Glutamatergic neuron (in vitro differentiated cells): Measurements from ENCODE around the gene JAZF1. TPM values are rescaled to one million over a fixed set of nuclear protein-coding genes. Genes with fewer than 3 reads are reported as not detected.

Experiments
- DNase-seq: peaks from one replicate; pipeline ENCODE4 v3.0.0; 2022
- H3K27ac Mint-ChIP-seq: one replicate; pipeline ENCODE4 v1.8.0; 2020; ENCODE audit warnings: mild to moderate bottlenecking, mixed read lengths, inconsistent platforms; ENCODE audit not compliant: unreplicated experiment
- H3K27me3 Mint-ChIP-seq: one replicate; pipeline ENCODE4 v1.8.0; 2020; ENCODE audit warnings: mild to moderate bottlenecking, moderate library complexity, mixed read lengths, inconsistent platforms; ENCODE audit not compliant: unreplicated experiment
- H3K36me3 Mint-ChIP-seq: one replicate; pipeline ENCODE4 v1.8.0; 2020; ENCODE audit warnings: mild to moderate bottlenecking, mixed read lengths, inconsistent platforms; ENCODE audit not compliant: unreplicated experiment
- H3K4me1 Mint-ChIP-seq: one replicate; pipeline ENCODE4 v1.8.0; 2020; ENCODE audit warnings: mild to moderate bottlenecking, low read depth, mixed read lengths, inconsistent platforms; ENCODE audit not compliant: unreplicated experiment
- H3K4me3 Mint-ChIP-seq: one replicate; pipeline ENCODE4 v1.8.0; 2020; ENCODE audit warnings: mild to moderate bottlenecking, mixed read lengths, inconsistent platforms; ENCODE audit not compliant: unreplicated experiment
- H3K9me3 Mint-ChIP-seq: one replicate; pipeline ENCODE4 v1.8.0; 2020; ENCODE audit warnings: mild to moderate bottlenecking, moderate library complexity, mixed read lengths, inconsistent platforms; ENCODE audit not compliant: unreplicated experiment
- total RNA-seq: library from RNA; stranded (reverse); fragmentation: NEBNext Ultra II Directional; extraction: Animal tissue kit (Norgen Biotek cat#: 25700); gene quantifications from one replicate; pipeline ENCODE4 v1.2.1, GENCODE V29; 2021; ENCODE audit not compliant: unreplicated experiment
- TF ChIP-seq, protein P1 (sequence below): fragments of 200-600 bp; sonication (generic); IDR thresholded peaks from one replicate; pipeline ENCODE4 v1.5.0; 2021; ENCODE audit not compliant: partially characterized antibody, unreplicated experiment

JAZF1 gene
- total RNA-seq, 1 donor from 2014 or later = 14.1 TPM

DNA sequence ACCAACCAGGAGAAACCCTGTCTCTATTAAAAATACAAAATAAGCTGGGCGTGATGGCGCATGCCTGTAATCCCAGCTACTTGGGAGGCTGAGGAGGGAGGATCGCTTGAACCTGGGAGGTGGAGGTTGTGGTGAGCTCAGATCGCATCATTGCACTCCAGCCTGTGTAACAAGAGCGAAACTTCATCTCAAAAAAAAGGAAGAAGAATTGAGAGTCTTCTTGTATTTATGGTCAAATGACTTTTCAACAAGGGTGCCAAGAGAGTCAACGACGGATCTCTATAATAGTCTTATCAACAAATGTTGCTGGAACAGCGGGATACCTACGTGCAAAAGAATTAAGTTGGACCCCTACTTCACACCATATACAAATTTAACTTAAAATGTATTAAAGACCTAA lies 21.6 kb upstream of the JAZF1 start:
- no peaks in the 10 kb centered on the region for H3K27me3 Mint-ChIP-seq
- H3K4me3 Mint-ChIP-seq = no peak overlapping the region
- H3K9me3 Mint-ChIP-seq = peaks cover 2% of the 10 kb centered on the region
- TF ChIP-seq, protein P1, sequence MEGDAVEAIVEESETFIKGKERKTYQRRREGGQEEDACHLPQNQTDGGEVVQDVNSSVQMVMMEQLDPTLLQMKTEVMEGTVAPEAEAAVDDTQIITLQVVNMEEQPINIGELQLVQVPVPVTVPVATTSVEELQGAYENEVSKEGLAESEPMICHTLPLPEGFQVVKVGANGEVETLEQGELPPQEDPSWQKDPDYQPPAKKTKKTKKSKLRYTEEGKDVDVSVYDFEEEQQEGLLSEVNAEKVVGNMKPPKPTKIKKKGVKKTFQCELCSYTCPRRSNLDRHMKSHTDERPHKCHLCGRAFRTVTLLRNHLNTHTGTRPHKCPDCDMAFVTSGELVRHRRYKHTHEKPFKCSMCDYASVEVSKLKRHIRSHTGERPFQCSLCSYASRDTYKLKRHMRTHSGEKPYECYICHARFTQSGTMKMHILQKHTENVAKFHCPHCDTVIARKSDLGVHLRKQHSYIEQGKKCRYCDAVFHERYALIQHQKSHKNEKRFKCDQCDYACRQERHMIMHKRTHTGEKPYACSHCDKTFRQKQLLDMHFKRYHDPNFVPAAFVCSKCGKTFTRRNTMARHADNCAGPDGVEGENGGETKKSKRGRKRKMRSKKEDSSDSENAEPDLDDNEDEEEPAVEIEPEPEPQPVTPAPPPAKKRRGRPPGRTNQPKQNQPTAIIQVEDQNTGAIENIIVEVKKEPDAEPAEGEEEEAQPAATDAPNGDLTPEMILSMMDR = no peak
- DNase-seq = no peak
- H3K36me3 Mint-ChIP-seq = peaks cover under 1% of the 10 kb centered on the region
- no peak overlapping the region for H3K27ac Mint-ChIP-seq
- H3K4me1 Mint-ChIP-seq = no peaks in the 10 kb centered on the region

DNA sequence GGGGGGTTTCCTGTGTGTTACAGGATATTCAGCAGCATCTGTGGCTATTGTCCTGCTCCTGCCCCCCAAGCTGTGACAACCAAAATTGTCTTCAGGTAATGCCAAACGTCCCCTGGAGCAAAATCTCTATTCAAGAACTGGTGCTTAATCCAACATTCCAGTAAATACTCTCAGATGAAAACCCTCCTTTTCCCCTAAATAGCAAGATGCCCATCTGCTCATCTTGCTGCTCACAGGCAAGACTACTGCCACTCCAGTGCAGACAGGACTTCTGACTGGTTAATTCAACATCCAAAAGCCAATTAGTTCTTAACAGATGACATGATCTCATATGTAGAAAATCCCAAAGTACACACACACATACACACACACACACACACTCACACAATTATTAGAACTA lies 20.5 kb upstream of the JAZF1 start:
- H3K27me3 Mint-ChIP-seq = no peaks in the 10 kb centered on the region
- no peak overlapping the region for H3K27ac Mint-ChIP-seq
- no peak overlapping the region for H3K4me3 Mint-ChIP-seq
- no peak for DNase-seq
- H3K9me3 Mint-ChIP-seq = peaks cover 2% of the 10 kb centered on the region
- H3K36me3 Mint-ChIP-seq = peaks cover 5% of the 10 kb centered on the region
- TF ChIP-seq, protein P1 = no peak
- no peaks in the 10 kb centered on the region for H3K4me1 Mint-ChIP-seq

DNA sequence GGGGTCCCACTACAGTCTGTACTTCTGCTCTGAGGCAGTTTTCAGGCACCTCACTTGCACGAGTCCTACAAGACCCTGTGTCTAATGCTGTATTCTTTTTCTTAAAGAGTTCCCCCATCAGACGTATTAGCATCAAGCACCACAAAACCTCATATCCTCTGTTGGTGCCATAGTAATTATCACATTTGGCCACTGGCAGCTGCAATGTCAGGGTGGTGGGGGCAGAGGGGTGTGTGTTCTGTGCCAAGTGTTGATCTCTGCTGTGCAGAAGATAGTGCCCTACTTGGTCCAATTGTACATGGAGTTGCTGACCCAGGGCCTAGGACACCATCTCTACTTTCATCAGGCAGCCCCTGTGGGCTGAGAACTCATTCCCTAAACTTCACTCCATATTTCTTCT lies 20.0 kb upstream of the JAZF1 start:
- TF ChIP-seq, protein P1 = no peak
- DNase-seq = no peak
- Mint-ChIP-seq H3K27me3 (peaks cover 2% of the 10 kb centered on the region), H3K9me3 (peaks cover 1% of the 10 kb centered on the region), H3K36me3 (peaks cover 5% of the 10 kb centered on the region), H3K4me3 (no peak overlapping the region), H3K27ac (no peak overlapping the region), H3K4me1 (no peaks in the 10 kb centered on the region)

DNA sequence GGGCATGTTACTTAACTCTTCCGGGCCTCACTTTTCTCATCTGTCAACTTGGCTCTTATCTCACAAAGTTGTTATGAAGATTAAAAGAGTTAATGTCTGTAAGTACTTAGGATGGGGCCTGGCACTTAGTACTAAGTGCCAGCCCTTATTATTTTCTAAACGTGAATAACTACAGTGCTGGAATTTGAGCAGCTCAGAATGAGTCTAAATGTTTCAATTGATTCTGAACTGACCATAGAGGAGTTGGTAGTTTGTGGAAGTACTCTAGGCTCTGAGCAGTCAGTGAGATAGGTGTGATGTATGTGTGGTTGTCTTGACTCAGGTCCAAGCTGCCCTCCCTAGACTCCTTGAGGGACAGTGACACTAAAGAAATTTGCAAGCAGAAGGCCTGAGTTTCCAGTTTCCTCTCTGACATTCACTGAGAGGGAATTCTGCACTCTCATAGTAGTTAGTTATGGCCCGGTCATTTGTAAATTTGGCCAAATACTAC lies 18.5 kb upstream of the JAZF1 start:
- H3K4me1 Mint-ChIP-seq = no peaks in the 10 kb centered on the region
- H3K36me3 Mint-ChIP-seq = peaks cover 5% of the 10 kb centered on the region
- peaks cover 2% of the 10 kb centered on the region for H3K27me3 Mint-ChIP-seq
- no peak overlapping the region for H3K27ac Mint-ChIP-seq
- no peak for DNase-seq
- no peak overlapping the region for H3K4me3 Mint-ChIP-seq
- TF ChIP-seq, protein P1 = no peak
- no peaks in the 10 kb centered on the region for H3K9me3 Mint-ChIP-seq

DNA sequence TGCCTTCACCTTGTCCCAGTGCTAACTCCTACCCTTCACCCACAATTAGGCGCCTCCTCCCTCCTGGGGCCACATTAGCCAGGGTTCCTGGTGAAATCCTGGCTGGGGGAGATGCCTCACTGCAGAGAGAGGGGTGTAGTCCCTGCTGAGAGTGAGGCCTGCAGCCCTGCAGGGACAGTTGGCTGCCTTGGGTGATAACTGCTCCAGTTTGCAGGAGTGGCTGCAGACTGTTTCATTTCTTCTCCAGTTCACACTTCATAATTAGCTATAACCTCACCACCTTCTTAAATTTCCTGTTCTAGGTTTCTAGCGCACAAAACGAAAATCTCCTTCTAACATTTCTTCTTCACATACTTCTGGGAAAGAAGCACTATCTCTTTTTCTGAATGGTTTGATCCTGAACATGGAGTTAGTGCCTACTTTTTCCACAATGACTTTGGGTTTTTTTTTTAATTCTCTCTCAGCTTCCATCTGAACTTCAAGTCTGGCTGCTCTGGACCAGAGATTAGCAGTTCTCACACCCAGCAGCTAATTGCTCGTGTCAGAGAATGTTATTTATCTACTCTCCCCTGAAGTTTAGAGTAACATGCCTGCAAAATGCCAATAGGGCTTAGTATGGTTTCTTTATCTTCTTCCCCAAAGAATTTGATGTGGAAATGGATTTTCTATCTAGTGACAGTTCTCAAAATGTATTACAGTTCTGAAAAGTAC lies 15.5 kb upstream of the JAZF1 start:
- peaks cover 5% of the 10 kb centered on the region for H3K36me3 Mint-ChIP-seq
- no peaks in the 10 kb centered on the region for H3K4me1 Mint-ChIP-seq
- no peak overlapping the region for H3K27ac Mint-ChIP-seq
- no peak for DNase-seq
- no peak overlapping the region for H3K4me3 Mint-ChIP-seq
- TF ChIP-seq, protein P1 = no peak
- peaks cover 2% of the 10 kb centered on the region for H3K27me3 Mint-ChIP-seq
- no peaks in the 10 kb centered on the region for H3K9me3 Mint-ChIP-seq
